B cell (primary cell): ENCODE data around the gene PSG5.

Source experiments
- CTCF ChIP-seq: fragments of 200-600 bp; IDR thresholded peaks from one replicate; pipeline ENCODE4 v1.8.0; 2022; ENCODE audit warnings: antibody characterized with exemption, mild to moderate bottlenecking
- EZH2 ChIP-seq: IDR thresholded peaks from 2 replicates; pipeline ENCODE4 v1.6.1; 2012; ENCODE audit warnings: borderline replicate concordance, low read depth, mild to moderate bottlenecking, moderate library complexity, low read length; ENCODE audit not compliant: insufficient read depth, poor library complexity, severe bottlenecking

- TF ChIP-seq CTCF (no peak), EZH2 (no peak)
Observed at GRCh38 chr19:43224855-43225253, 38.5 kb upstream of the PSG5 start.
